H1 (cell line): Measurements from ENCODE around the gene BCL7B. TPM values are rescaled to one million over a fixed set of nuclear protein-coding genes. Genes with fewer than 3 reads are reported as not detected.

Experiments
- CTCF ChIA-PET: fragments of 300-600 bp; sonication (Branson Sonifier 250); formaldehyde crosslinking; loops from one replicate; lab custom pipeline; 2021; ENCODE audit not compliant: partially characterized antibody; lab: Charles Lee
- POLR2A ChIA-PET: fragments of 300-600 bp; sonication (Branson Sonifier 250); formaldehyde crosslinking; loops from one replicate; lab custom pipeline; 2021; ENCODE audit warnings: inconsistent platforms; ENCODE audit not compliant: partially characterized antibody; lab: Charles Lee
- DNase-seq, 2 experiments: peaks; one replicate each; pipeline versions ENCODE4 v3.0.0 to v3.0.0-alpha.2; 2010 to 2022; ENCODE audit warnings: low spot score in 2 of 2, low read depth in 1 of 2, mixed read lengths in 1 of 2
- FAIRE-seq: peaks from 2 replicates; lab custom pipeline; 2011; peaks lifted over from hg19 to GRCh38; lab: Jason Lieb, UNC
- H2AFZ ChIP-seq: 2 replicates; pipeline ENCODE4 v1.8.1; 2012; ENCODE audit warnings: low read length, inconsistent platforms
- H2AK5ac ChIP-seq: 2 replicates; pipeline ENCODE4 v1.6.1; 2013; ENCODE audit warnings: low read depth, low read length
- H2BK120ac ChIP-seq: replicated peaks from 2 replicates; pipeline ENCODE3; 2013; ENCODE audit warnings: low read depth, low read length, inconsistent platforms
- H2BK12ac ChIP-seq: 2 replicates; pipeline ENCODE4 v1.6.1; 2013; ENCODE audit warnings: low read depth, low read length
- H2BK15ac ChIP-seq: 2 replicates; pipeline ENCODE4 v1.6.1; 2013; ENCODE audit warnings: low read length
- H2BK20ac ChIP-seq: 2 replicates; pipeline ENCODE4 v1.6.1; 2013; ENCODE audit warnings: low read length
- H2BK5ac ChIP-seq: 2 replicates; pipeline ENCODE4 v1.6.1; 2013; ENCODE audit warnings: low read depth, low read length
- H3K14ac ChIP-seq: 2 replicates; pipeline ENCODE4 v1.6.1; 2013; ENCODE audit warnings: inconsistent platforms; ENCODE audit not compliant: insufficient read length
- H3K18ac ChIP-seq: 2 replicates; pipeline ENCODE4 v1.6.1; 2013; ENCODE audit warnings: low read length; ENCODE audit errors: extremely low read depth
- H3K23ac ChIP-seq: 2 replicates; pipeline ENCODE4 v1.6.1; 2013; ENCODE audit warnings: inconsistent platforms; ENCODE audit not compliant: insufficient read length
- H3K23me2 ChIP-seq: 2 replicates; pipeline ENCODE4 v1.6.1; 2013; ENCODE audit warnings: low read depth, low read length
- H3K27ac ChIP-seq: 2 replicates; pipeline ENCODE4 v1.6.1; 2011; ENCODE audit warnings: low read depth, low read length, inconsistent platforms
- H3K27me3 ChIP-seq, 4 experiments: replicated peaks in 1 of 4; 1 replicate in 1 of 4; 2 replicates in 3 of 4; pipeline versions ENCODE4 v1.6.1 to v1.8.1; 2011 to 2013; ENCODE audit warnings: low read length in 3 of 4, mild to moderate bottlenecking in 3 of 4, inconsistent platforms in 2 of 4, mixed read lengths in 2 of 4, moderate library complexity in 1 of 4; ENCODE audit not compliant: control insufficient read depth in 3 of 4, insufficient read depth in 3 of 4; ENCODE audit errors: extremely low read depth in 1 of 4
- H3K36me3 ChIP-seq, 4 experiments: 2 replicates each; pipeline versions ENCODE4 v1.6.1 to v1.8.1; 2011 to 2013; ENCODE audit warnings: mild to moderate bottlenecking in 4 of 4, low read length in 3 of 4, moderate library complexity in 2 of 4, control low read depth in 1 of 4, inconsistent platforms in 1 of 4; ENCODE audit not compliant: insufficient read depth in 4 of 4, control insufficient read depth in 2 of 4
- H3K4ac ChIP-seq: replicated peaks from 2 replicates; pipeline ENCODE3; 2013; ENCODE audit warnings: low read length, low read depth, mixed read lengths, inconsistent platforms; ENCODE audit not compliant: insufficient read length
- H3K4me1 ChIP-seq, 4 experiments: replicated peaks in 1 of 4; 1 replicate in 1 of 4; 2 replicates in 3 of 4; pipeline versions ENCODE4 v1.6.1 to v1.8.1; 2011 to 2013; ENCODE audit warnings: low read length in 3 of 4, inconsistent platforms in 2 of 4, mixed read lengths in 1 of 4; ENCODE audit not compliant: insufficient read depth in 4 of 4, control insufficient read depth in 3 of 4
- H3K4me2 ChIP-seq, 2 experiments: 2 replicates each; pipeline versions ENCODE4 v1.6.1 to v1.8.1; 2011 to 2013; ENCODE audit warnings: low read depth in 2 of 2, low read length in 2 of 2, control low read depth in 1 of 2, inconsistent platforms in 1 of 2, mild to moderate bottlenecking in 1 of 2; ENCODE audit not compliant: insufficient read depth in 1 of 2
- H3K4me3 ChIP-seq, 4 experiments: fragments of 200-600, 300-600 bp in 1 of 4; sonication (generic), shearing (Covaris generic), sonication (Bioruptor Twin) in 1 of 4; 2 replicates each; pipeline versions ENCODE4 v1.5.1 to v1.8.1; 2011 to 2016; ENCODE audit warnings: low read length in 4 of 4, low read depth in 3 of 4, control low read depth in 2 of 4, inconsistent platforms in 2 of 4, mild to moderate bottlenecking in 2 of 4, mixed read lengths in 1 of 4, moderate library complexity in 1 of 4; ENCODE audit not compliant: insufficient read depth in 2 of 4; ENCODE audit errors: extremely low read depth in 1 of 4
- H3K56ac ChIP-seq: replicated peaks from 2 replicates; pipeline ENCODE3; 2013; ENCODE audit warnings: low read depth, mild to moderate bottlenecking, mixed read lengths, low read length, inconsistent platforms; ENCODE audit not compliant: insufficient read length
- H3K79me1 ChIP-seq: 2 replicates; pipeline ENCODE4 v1.6.1; 2013; ENCODE audit warnings: low read depth, low read length, control low read depth
- H3K79me2 ChIP-seq, 2 experiments: 2 replicates each; pipeline versions ENCODE4 v1.6.1 to v1.8.1; 2012 to 2013; ENCODE audit warnings: low read length in 2 of 2, mild to moderate bottlenecking in 2 of 2, inconsistent platforms in 1 of 2; ENCODE audit not compliant: insufficient read depth in 2 of 2, control insufficient read depth in 1 of 2
- H3K9ac ChIP-seq, 4 experiments: replicated peaks in 1 of 4; 1 replicate in 1 of 4; 2 replicates in 3 of 4; pipeline versions ENCODE4 v1.6.1 to v1.8.1; 2011 to 2013; ENCODE audit warnings: low read depth in 3 of 4, low read length in 3 of 4, control low read depth in 2 of 4, mild to moderate bottlenecking in 2 of 4, moderate library complexity in 2 of 4, inconsistent platforms in 1 of 4; ENCODE audit errors: extremely low read depth in 1 of 4
- H3K9me3 ChIP-seq, 2 experiments: 2 replicates each; pipeline versions ENCODE4 v1.6.1 to v1.8.1; 2012 to 2013; ENCODE audit warnings: mild to moderate bottlenecking in 2 of 2, moderate library complexity in 2 of 2, control low read depth in 1 of 2, inconsistent platforms in 1 of 2, low read depth in 1 of 2, low read length in 1 of 2, mixed read lengths in 1 of 2; ENCODE audit not compliant: insufficient read depth in 2 of 2
- H4K20me1 ChIP-seq, 2 experiments: replicated peaks in 1 of 2; 2 replicates each; pipeline versions ENCODE3 to v1.8.1; 2011 to 2013; ENCODE audit warnings: inconsistent platforms in 2 of 2, low read length in 2 of 2, mild to moderate bottlenecking in 1 of 2; ENCODE audit not compliant: insufficient read depth in 2 of 2, control insufficient read depth in 1 of 2
- H4K5ac ChIP-seq: 2 replicates; pipeline ENCODE4 v1.6.1; 2013; ENCODE audit warnings: low read length, low read depth, mixed read lengths, inconsistent platforms; ENCODE audit not compliant: insufficient read length
- H4K8ac ChIP-seq: 2 replicates; pipeline ENCODE4 v1.8.0; 2013; ENCODE audit warnings: mild to moderate bottlenecking, moderate library complexity, low read length, inconsistent platforms; ENCODE audit not compliant: insufficient read depth; ENCODE audit errors: extremely low read depth
- H4K91ac ChIP-seq: replicated peaks from 2 replicates; pipeline ENCODE3; 2013; ENCODE audit warnings: low read length, mixed read lengths, inconsistent platforms; ENCODE audit not compliant: insufficient read length
- ATF3 ChIP-seq: IDR thresholded peaks from 2 replicates; pipeline ENCODE4 v1.6.1; 2011; ENCODE audit warnings: low read depth, mild to moderate bottlenecking, low read length; ENCODE audit not compliant: insufficient read depth
- CBX8 ChIP-seq: fragments of 300-800, 300-1000 bp; sonication (generic); IDR thresholded peaks from 2 replicates; pipeline ENCODE4 v1.7.1; 2016; ENCODE audit warnings: low read depth, low read length, borderline replicate concordance
- TEAD4 ChIP-seq: IDR thresholded peaks from 2 replicates; pipeline ENCODE4 v1.6.1; 2012; ENCODE audit warnings: low read depth, low read length, inconsistent platforms, mixed read lengths
- WGBS, 2 experiments: shearing (Covaris generic) in 1 of 2; methylation state at CpG; one replicate each; pipeline versions ENCODE4 v1.1.6 to v1.1.7; 2013 to 2015; ENCODE audit warnings: low lambda C conversion rate in 2 of 2, mixed read lengths in 2 of 2, inconsistent platforms in 1 of 2, low coverage in 1 of 2, missing lambda C conversion rate in 1 of 2; ENCODE audit not compliant: insufficient replicate concordance in 2 of 2, insufficient coverage in 1 of 2, insufficient read length in 1 of 2; ENCODE audit errors: extremely low coverage in 1 of 2, missing lambda C conversion rate in 1 of 2; 5-methylcytosine and 5-hydroxymethylcytosine counted together
- polyA plus RNA-seq, 7 experiments: library from polyadenylated mRNA; depleted of rRNA in 3 of 7; stranded (reverse) in 5 of 7; unstranded in 2 of 7; fragments of >200 nt in 5 of 7; fragments of 200-250 nt in 2 of 7; gene quantifications; 1 replicate in 5 of 7; 2 replicates in 1 of 7; 4 replicates in 1 of 7; pipeline versions ENCODE4 v1.2.1 to v1.2.3, GENCODE V29; 2011 to 2013; ENCODE audit warnings: missing spikeins in 2 of 7, mixed read lengths in 2 of 7
- total RNA-seq: library from RNA; stranded (reverse); fragmentation: NEBNext Ultra II Directional; extraction: Animal tissue kit (Norgen Biotek cat#: 25700); gene quantifications from 2 replicates; pipeline ENCODE4 v1.2.1, GENCODE V29; 2021

Gene BCL7B
- total and polyA plus RNA-seq, 2 of the 8 experiments (the other 6 are each of a cell fraction or from before 2014, with no cell fraction given) = 24.9 to 44.6 TPM

GRCh38 chr7:73573276-73573675 is 15.8 kb upstream of the BCL7B start:
- 88% methylated on average over 9 of the region's 9 CpGs; no CpG with 5 or more reads in 1 of the 2 experiments for WGBS, 2 experiments
- no peak overlapping the region for H3K18ac ChIP-seq
- H3K36me3 ChIP-seq = peaks cover 26 to 48% (median 38%) of the 10 kb centered on the region in 4 experiments
- H4K20me1 ChIP-seq = peaks cover 0 to 10% of the 10 kb centered on the region in 2 experiments
- H3K4me3 ChIP-seq = no peak overlapping the region
- H3K27me3 ChIP-seq = peaks cover 0 to 6% (median under 1%) of the 10 kb centered on the region in 4 experiments; a peak in 3 of 7 replicates
- TF ChIP-seq TEAD4 (no peak), ATF3 (no peak), CBX8 (no peak)
- no peak overlapping the region for H2AK5ac ChIP-seq
- no peaks in the 10 kb centered on the region for H3K4me1 ChIP-seq
- no peak overlapping the region for H3K56ac ChIP-seq
- H2BK12ac ChIP-seq = no peak overlapping the region
- H2AFZ ChIP-seq = no peak overlapping the region
- H4K91ac ChIP-seq = no peak overlapping the region
- no peak overlapping the region for H3K23ac ChIP-seq
- no peak overlapping the region for H3K14ac ChIP-seq
- H3K4me2 ChIP-seq = no peak overlapping the region
- H4K8ac ChIP-seq = no peak overlapping the region
- H3K4ac ChIP-seq = no peak overlapping the region
- no peak overlapping the region for H3K27ac ChIP-seq
- H2BK15ac ChIP-seq = no peak overlapping the region
- H4K5ac ChIP-seq = no peak overlapping the region
- H3K23me2 ChIP-seq = peaks cover 5% of the 10 kb centered on the region; the same call in 1 of the 2 replicates
- DNase-seq = no peak
- peaks cover 3% of the 10 kb centered on the region; the same call in 1 of the 2 replicates for H3K79me1 ChIP-seq
- no peak overlapping the region for H2BK5ac ChIP-seq
- FAIRE-seq = no peak
- no peak overlapping the region for H2BK20ac ChIP-seq
- H3K9ac ChIP-seq = no peak overlapping the region
- ChIA-PET POLR2A (no interaction called here), CTCF (interaction anchor here (0.5 to 1.6 kb wide), 2 partner anchors 34 to 742 kb away, joined by 4 read pairs; no protein-coding TSS in a partner anchor)
- no peaks in the 10 kb centered on the region for H3K9me3 ChIP-seq
- no peak overlapping the region for H2BK120ac ChIP-seq
- peaks cover 0 to 6% of the 10 kb centered on the region in 2 experiments; a peak in 1 of 4 replicates for H3K79me2 ChIP-seq
